KMS-11 (cell line): Measurements from ENCODE around the gene SLFN5.

ENCODE experiments used
- H2AFZ ChIP-seq: fragments of 200-600 bp; sonication (generic); 2 replicates; pipeline ENCODE4 v1.6.1; 2016; ENCODE audit warnings: antibody characterized with exemption, mixed run types, low read depth
- H3K27ac ChIP-seq: fragments of 200-600 bp; sonication (generic); 2 replicates; pipeline ENCODE4 v1.6.1; 2016; ENCODE audit warnings: mild to moderate bottlenecking, mixed run types
- H3K27me3 ChIP-seq: fragments of 200-600 bp; sonication (generic); 2 replicates; pipeline ENCODE4 v1.6.1; 2017; ENCODE audit warnings: mild to moderate bottlenecking, low read depth, mixed run types, moderate library complexity; ENCODE audit not compliant: insufficient read depth
- H3K36me3 ChIP-seq: fragments of 200-600 bp; sonication (generic); 2 replicates; pipeline ENCODE4 v1.6.1; 2017; ENCODE audit warnings: mild to moderate bottlenecking, mixed run types; ENCODE audit not compliant: insufficient read depth
- H3K4me1 ChIP-seq: fragments of 200-600 bp; sonication (generic); 2 replicates; pipeline ENCODE4 v1.6.1; 2016; ENCODE audit warnings: mild to moderate bottlenecking, low read depth, mixed run types; ENCODE audit not compliant: poor library complexity, severe bottlenecking
- H3K4me2 ChIP-seq: fragments of 200-600 bp; sonication (generic); 2 replicates; pipeline ENCODE4 v1.7.0; 2016; ENCODE audit warnings: mild to moderate bottlenecking, mixed run types
- H3K4me3 ChIP-seq: fragments of 200-600 bp; sonication (generic); IDR thresholded peaks from 2 replicates; pipeline ENCODE4 v1.6.1; 2017; ENCODE audit warnings: low read depth, low read length, mixed read lengths; ENCODE audit not compliant: insufficient read depth
- H3K79me2 ChIP-seq: fragments of 200-600 bp; sonication (generic); 2 replicates; pipeline ENCODE4 v1.6.1; 2016; ENCODE audit warnings: low read depth, mixed run types; ENCODE audit not compliant: insufficient read depth
- H3K9ac ChIP-seq: fragments of 200-600 bp; sonication (generic); 2 replicates; pipeline ENCODE4 v1.6.1; 2016; ENCODE audit warnings: mild to moderate bottlenecking, mixed run types
- H4K20me1 ChIP-seq: fragments of 200-600 bp; sonication (generic); 2 replicates; pipeline ENCODE4 v1.6.1; 2016; ENCODE audit warnings: mild to moderate bottlenecking, mixed run types; ENCODE audit not compliant: insufficient read depth
- TF ChIP-seq, protein P1 (sequence below): fragments of 200-600 bp; sonication (generic); conservative IDR thresholded peaks from 2 replicates; pipeline ENCODE4 v1.6.1; 2017; ENCODE audit warnings: low read depth, mild to moderate bottlenecking, antibody characterized with exemption, low read length, moderate library complexity, mixed read lengths

Gene SLFN5

DNA sequence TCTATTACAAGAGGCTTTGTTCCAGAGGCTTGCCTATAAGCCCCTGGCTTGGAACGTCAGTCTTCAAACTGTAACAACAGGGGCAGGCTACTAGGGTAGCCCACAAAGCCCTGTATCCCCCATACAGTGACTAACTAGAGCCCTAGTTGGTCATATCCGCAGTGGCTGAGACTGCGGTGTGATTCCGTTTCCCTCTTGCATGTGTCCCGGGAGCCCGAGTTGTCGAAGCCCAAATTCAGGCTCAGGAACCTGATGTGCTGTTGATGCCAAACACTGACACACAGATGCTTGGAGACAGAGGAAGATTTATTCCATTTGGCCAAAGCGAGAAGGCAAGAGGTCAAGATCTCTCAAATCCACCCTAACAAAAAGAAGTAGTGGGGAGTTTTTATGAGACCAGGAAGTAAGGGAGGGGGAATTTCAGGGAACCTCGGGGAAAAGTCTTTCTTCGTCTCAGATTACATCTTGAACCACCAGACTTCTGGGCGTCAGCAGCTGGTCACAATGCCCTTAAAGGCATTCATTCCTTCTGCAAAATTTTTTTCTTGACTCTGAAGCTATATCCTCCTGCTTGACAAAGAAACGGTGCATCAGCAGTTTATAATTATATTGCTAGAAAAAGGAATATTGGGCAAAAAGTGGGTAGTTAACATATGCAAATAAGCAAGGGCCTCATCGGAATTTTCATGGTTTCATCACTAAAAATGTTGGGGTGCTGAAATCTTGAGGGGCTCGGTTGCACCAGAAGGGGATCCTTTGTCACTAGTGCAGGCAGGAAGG is 879 bp downstream of the SLFN5 start:
- TF ChIP-seq, protein P1, sequence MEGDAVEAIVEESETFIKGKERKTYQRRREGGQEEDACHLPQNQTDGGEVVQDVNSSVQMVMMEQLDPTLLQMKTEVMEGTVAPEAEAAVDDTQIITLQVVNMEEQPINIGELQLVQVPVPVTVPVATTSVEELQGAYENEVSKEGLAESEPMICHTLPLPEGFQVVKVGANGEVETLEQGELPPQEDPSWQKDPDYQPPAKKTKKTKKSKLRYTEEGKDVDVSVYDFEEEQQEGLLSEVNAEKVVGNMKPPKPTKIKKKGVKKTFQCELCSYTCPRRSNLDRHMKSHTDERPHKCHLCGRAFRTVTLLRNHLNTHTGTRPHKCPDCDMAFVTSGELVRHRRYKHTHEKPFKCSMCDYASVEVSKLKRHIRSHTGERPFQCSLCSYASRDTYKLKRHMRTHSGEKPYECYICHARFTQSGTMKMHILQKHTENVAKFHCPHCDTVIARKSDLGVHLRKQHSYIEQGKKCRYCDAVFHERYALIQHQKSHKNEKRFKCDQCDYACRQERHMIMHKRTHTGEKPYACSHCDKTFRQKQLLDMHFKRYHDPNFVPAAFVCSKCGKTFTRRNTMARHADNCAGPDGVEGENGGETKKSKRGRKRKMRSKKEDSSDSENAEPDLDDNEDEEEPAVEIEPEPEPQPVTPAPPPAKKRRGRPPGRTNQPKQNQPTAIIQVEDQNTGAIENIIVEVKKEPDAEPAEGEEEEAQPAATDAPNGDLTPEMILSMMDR, result no peak
- Histone ChIP-seq H3K36me3 (no peaks in the 10 kb centered on the region), H3K27ac (no peak overlapping the region), H2AFZ (peak overlapping the region; percentile 76), H3K9ac (no peak overlapping the region), H3K4me2 (peak overlapping the region; percentile 96), H3K27me3 (no peaks in the 10 kb centered on the region), H3K4me3 (no peak overlapping the region), H4K20me1 (no peaks in the 10 kb centered on the region), H3K79me2 (no peaks in the 10 kb centered on the region), H3K4me1 (peaks cover 29% of the 10 kb centered on the region)

DNA sequence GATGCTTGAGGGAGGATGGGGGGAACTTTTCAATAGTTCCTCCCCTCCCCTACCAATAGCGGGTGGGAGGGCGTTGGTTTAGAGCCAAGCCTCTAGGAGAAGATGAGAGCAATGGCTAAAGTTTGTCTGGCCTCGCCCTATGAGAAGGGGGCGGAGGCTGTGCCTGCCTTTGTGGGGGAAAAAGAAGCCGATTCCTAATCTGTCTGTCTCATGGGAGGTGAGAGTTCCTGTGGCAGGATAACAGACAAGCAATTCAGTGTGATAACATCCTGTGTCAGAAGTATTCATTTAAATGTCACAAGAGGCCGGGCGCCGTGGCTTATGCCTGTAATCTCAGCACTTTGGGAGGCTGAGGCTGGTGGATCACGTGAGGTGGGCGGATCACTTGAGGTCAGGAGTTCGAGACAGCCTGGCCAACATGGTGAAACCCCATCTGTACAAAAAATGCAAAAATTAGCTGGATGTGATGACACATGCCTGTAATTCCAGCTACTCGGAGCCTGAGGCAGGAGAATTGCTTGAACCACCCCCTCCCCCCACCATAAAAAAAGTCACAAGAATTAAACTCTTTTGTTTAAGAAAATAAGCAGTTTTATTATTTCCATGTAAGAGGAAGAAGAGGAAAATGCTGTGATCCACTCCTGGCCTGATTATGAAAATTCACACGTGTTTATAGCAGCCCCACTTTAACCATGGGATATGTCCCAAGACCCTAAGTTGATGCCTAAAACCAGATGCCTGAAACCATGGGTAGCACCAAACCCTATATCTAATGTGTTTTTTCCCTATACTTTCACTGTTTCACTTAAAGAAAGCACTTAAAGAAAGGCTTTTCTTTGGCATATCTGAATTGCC is 1.7 kb downstream of the SLFN5 start:
- H3K27me3 ChIP-seq, result no peaks in the 10 kb centered on the region
- H3K36me3 ChIP-seq, result no peaks in the 10 kb centered on the region
- TF ChIP-seq, protein P1, result no peak
- H3K4me3 ChIP-seq, result no peak overlapping the region
- no peak overlapping the region for H3K27ac ChIP-seq
- 0 out of 2 replicates have a peak overlapping the region, but pooled peaks have one; percentile 13 for H3K4me2 ChIP-seq
- H3K79me2 ChIP-seq, result no peaks in the 10 kb centered on the region
- H3K4me1 ChIP-seq, result peaks cover 29% of the 10 kb centered on the region
- no peaks in the 10 kb centered on the region for H4K20me1 ChIP-seq
- H3K9ac ChIP-seq, result no peak overlapping the region
- H2AFZ ChIP-seq, result no peak overlapping the region

DNA sequence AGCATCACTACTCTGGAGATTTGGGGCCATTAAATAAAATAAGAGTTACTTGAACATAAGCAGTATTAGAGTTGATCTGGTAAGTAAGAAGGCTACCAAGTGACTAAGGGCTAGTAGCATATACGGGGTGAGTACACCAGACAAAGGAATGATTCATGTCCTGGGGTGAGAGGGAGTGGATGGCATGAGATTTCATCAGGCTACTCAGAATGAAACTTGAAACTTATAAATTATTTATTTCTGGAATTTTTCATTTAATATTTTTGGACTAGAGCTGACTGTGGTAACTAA is 2.3 kb downstream of the SLFN5 start:
- H3K27ac ChIP-seq, result no peak overlapping the region
- no peaks in the 10 kb centered on the region for H3K27me3 ChIP-seq
- no peaks in the 10 kb centered on the region for H3K36me3 ChIP-seq
- H4K20me1 ChIP-seq, result no peaks in the 10 kb centered on the region
- H2AFZ ChIP-seq, result no peak overlapping the region
- H3K4me3 ChIP-seq, result no peak overlapping the region
- H3K79me2 ChIP-seq, result no peaks in the 10 kb centered on the region
- no peak overlapping the region for H3K9ac ChIP-seq
- TF ChIP-seq, protein P1, result no peak
- peaks cover 29% of the 10 kb centered on the region for H3K4me1 ChIP-seq
- 0 out of 2 replicates have a peak overlapping the region, but pooled peaks have one; percentile 13 for H3K4me2 ChIP-seq

DNA sequence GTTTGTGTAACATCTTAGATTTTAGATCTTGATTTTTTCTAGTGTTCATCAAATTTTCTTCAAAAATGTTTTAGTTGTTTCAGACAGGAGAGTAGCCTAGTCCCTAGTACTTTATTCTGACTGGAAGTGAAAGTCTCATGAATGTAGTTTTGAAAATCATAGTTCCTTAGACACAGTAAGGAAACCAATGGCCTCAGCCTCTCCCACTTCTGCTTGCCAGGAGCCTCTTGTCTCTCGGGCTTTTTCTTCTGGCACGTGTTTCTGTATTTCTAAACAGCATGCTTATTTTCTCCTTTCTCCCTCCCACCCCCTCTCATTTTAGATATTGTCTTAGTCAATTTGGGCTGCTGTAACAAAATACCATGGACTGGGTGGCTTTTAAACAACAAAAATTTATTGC is 9.8 kb downstream of the SLFN5 start:
- Histone ChIP-seq H3K27me3 (no peaks in the 10 kb centered on the region), H3K36me3 (no peaks in the 10 kb centered on the region), H3K4me2 (no peak overlapping the region), H2AFZ (no peak overlapping the region), H3K79me2 (no peaks in the 10 kb centered on the region), H3K4me3 (no peak overlapping the region), H3K4me1 (no peaks in the 10 kb centered on the region), H3K9ac (no peak overlapping the region), H3K27ac (no peak overlapping the region), H4K20me1 (no peaks in the 10 kb centered on the region)
- TF ChIP-seq, protein P1, result no peak
